22Rv1 (cell line): ENCODE measurements around the gene ZNF101.

Source experiments
- ZFX ChIP-seq: fragments of 450-650 bp; IDR thresholded peaks from 2 replicates; pipeline ENCODE4 v1.6.1; 2017; ENCODE audit warnings: antibody characterized with exemption, borderline replicate concordance
- TF ChIP-seq, protein P1 (sequence below): fragments of 450-650 bp; IDR thresholded peaks from 2 replicates; pipeline ENCODE4 v1.5.1; 2017; ENCODE audit warnings: mild to moderate bottlenecking

DNA sequence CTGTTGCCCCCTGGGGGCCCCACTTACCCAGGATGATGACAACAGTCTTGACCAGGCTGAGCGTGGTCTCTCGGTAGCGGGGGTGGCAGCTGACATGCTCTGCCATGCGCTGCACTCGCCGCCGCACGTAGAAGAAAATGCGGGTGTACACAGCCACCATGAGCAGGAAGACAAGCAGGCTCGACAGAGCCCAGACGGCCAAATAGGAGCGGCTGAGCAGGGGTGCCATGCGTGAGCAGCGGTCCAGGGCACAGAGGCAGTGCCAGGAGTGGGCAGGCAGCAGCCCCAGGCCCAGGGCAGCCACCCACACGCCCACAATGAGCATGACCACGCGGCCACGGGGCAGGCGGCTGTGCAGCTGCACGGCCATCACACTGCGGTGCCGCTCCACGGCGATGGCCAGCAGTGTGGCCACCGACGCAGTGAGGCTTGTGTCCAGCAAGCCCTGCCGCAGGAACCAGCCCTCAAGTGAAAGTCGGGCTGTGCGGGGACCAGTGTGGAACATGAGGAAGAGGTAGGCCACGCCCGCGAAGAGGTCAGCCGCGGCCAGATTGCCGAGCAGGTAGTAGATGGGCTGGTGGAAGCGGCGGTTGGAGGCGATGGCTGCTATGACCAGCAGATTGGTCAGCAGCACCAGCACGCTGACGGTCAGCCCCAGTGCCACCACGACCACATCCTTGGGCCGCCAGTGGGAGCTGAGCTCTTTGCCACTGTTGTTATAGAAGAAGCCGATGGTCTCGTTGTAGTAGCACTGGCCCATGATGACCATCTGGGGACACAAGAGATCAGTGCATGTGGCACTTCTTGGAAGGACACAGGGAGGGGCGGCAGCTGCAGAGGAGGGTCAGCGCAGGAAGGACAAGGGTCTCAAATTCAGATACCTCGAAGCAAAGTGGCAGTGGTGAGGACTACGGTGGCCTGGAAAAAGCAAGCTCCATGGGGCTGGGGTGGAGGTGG lies 41.8 kb upstream of the ZNF101 start:
- TF ChIP-seq, protein P1, sequence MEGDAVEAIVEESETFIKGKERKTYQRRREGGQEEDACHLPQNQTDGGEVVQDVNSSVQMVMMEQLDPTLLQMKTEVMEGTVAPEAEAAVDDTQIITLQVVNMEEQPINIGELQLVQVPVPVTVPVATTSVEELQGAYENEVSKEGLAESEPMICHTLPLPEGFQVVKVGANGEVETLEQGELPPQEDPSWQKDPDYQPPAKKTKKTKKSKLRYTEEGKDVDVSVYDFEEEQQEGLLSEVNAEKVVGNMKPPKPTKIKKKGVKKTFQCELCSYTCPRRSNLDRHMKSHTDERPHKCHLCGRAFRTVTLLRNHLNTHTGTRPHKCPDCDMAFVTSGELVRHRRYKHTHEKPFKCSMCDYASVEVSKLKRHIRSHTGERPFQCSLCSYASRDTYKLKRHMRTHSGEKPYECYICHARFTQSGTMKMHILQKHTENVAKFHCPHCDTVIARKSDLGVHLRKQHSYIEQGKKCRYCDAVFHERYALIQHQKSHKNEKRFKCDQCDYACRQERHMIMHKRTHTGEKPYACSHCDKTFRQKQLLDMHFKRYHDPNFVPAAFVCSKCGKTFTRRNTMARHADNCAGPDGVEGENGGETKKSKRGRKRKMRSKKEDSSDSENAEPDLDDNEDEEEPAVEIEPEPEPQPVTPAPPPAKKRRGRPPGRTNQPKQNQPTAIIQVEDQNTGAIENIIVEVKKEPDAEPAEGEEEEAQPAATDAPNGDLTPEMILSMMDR: no peak
- no peak for TF ChIP-seq ZFX
